ENCODE measurements around the gene CNTN6.

GRCh38 chr3:1131166-1131565, 38.3 kb downstream of the CNTN6 start:
- TF ChIP-seq CTCF (IDR thresholded peaks at IDR 0.05) (no peak), POLR2A (IDR thresholded peaks at IDR 0.05) (no peak)

Measured in lower leg skin (tissue), 3 donors.